SK-N-SH (cell line): ENCODE data around the gene PPY. TPM values are rescaled to one million over a fixed set of nuclear protein-coding genes. Genes with fewer than 3 reads are reported as not detected.

Source experiments
- CTCF ChIA-PET: fragments of 300-600, 350-600 bp; formaldehyde crosslinking; extraction: SDS; loops from one replicate; lab custom pipeline; 2021; lab: Yijun Ruan, JAX
- POLR2A ChIA-PET: fragments of 350-600 bp; sonication (Branson Sonifier 250); formaldehyde crosslinking; extraction: SDS; loops from one replicate; lab custom pipeline; 2020; ENCODE audit warnings: antibody characterized with exemption, inconsistent platforms; lab: Yijun Ruan, JAX
- DNase-seq: peaks from one replicate; pipeline ENCODE4 v3.0.0; 2012
- H2AFZ ChIP-seq: fragments of 200-600 bp; sonication (generic); 2 replicates; pipeline ENCODE4 v1.8.1; 2016; ENCODE audit warnings: antibody characterized with exemption, mild to moderate bottlenecking, low read depth
- H3F3A ChIP-seq: fragments of 200-600 bp; sonication (generic); replicated peaks from 2 replicates; pipeline ENCODE3; 2016; ENCODE audit warnings: antibody characterized with exemption, mild to moderate bottlenecking; ENCODE audit not compliant: insufficient read depth
- H3K27ac ChIP-seq, 2 experiments: fragments of 200-500 bp in 1 of 2; fragments of 200-600 bp in 1 of 2; sonication (Bioruptor generic) in 1 of 2; sonication (generic), shearing (Covaris generic) in 1 of 2; 2 replicates each; pipeline versions ENCODE4 v1.5.1 to v1.6.1; 2014 to 2016; ENCODE audit warnings: low read depth in 2 of 2, inconsistent platforms in 1 of 2, low read length in 1 of 2, mild to moderate bottlenecking in 1 of 2, mixed read lengths in 1 of 2
- H3K27me3 ChIP-seq: fragments of 200-600 bp; sonication (generic), shearing (Covaris generic); 2 replicates; pipeline ENCODE4 v1.6.1; 2016; ENCODE audit warnings: mixed run types; ENCODE audit not compliant: insufficient read depth
- H3K36me3 ChIP-seq, 2 experiments: fragments of 200-500 bp in 1 of 2; fragments of 200-600 bp in 1 of 2; sonication (Bioruptor generic) in 1 of 2; sonication (generic) in 1 of 2; replicated peaks in 1 of 2; 2 replicates each; pipeline versions ENCODE3 to v1.5.1; 2014 to 2016; ENCODE audit warnings: low read length in 1 of 2, mild to moderate bottlenecking in 1 of 2; ENCODE audit not compliant: insufficient read depth in 2 of 2, control insufficient read depth in 1 of 2
- H3K4me1 ChIP-seq, 2 experiments: fragments of 200-500 bp in 1 of 2; fragments of 200-600 bp in 1 of 2; sonication (Bioruptor generic) in 1 of 2; sonication (generic), shearing (Covaris generic) in 1 of 2; 2 replicates each; pipeline versions ENCODE4 v1.5.1 to v1.6.1; 2014 to 2016; ENCODE audit warnings: low read depth in 1 of 2, low read length in 1 of 2, mixed run types in 1 of 2; ENCODE audit not compliant: insufficient read depth in 2 of 2, control insufficient read depth in 1 of 2
- H3K4me2 ChIP-seq: fragments of 200-600 bp; sonication (generic), shearing (Covaris generic); 2 replicates; pipeline ENCODE4 v1.6.1; 2017; ENCODE audit warnings: mixed run types
- H3K4me3 ChIP-seq, 2 experiments: fragments of 200-500 bp in 1 of 2; fragments of 200-600 bp in 1 of 2; sonication (Bioruptor generic) in 1 of 2; sonication (generic), shearing (Covaris generic) in 1 of 2; 2 replicates each; pipeline versions ENCODE4 v1.5.1 to v1.8.1; 2014 to 2016; ENCODE audit warnings: low read depth in 2 of 2, inconsistent platforms in 1 of 2, low read length in 1 of 2, mild to moderate bottlenecking in 1 of 2, mixed read lengths in 1 of 2, moderate library complexity in 1 of 2
- H3K79me2 ChIP-seq: fragments of 200-600 bp; sonication (generic); 2 replicates; pipeline ENCODE4 v1.8.1; 2017; ENCODE audit warnings: mild to moderate bottlenecking; ENCODE audit not compliant: insufficient read depth
- H3K9ac ChIP-seq: fragments of 200-600 bp; sonication (generic); 2 replicates; pipeline ENCODE4 v1.6.1; 2017; ENCODE audit warnings: mixed run types
- H3K9me2 ChIP-seq: fragments of 200-600 bp; sonication (generic); 2 replicates; pipeline ENCODE4 v1.6.1; 2017; ENCODE audit warnings: mixed run types
- H3K9me3 ChIP-seq: fragments of 200-600 bp; sonication (generic); 2 replicates; pipeline ENCODE4 v1.6.1; 2017; ENCODE audit warnings: mixed run types, mild to moderate bottlenecking, moderate library complexity
- H4K20me1 ChIP-seq: fragments of 200-600 bp; sonication (generic); 2 replicates; pipeline ENCODE4 v1.6.1; 2017; ENCODE audit warnings: mild to moderate bottlenecking, mixed run types; ENCODE audit not compliant: insufficient read depth
- CHD2 ChIP-seq: fragments of 150-350 bp; IDR thresholded peaks from 2 replicates; pipeline ENCODE4 v1.6.1; 2018; ENCODE audit warnings: low read length; ENCODE audit not compliant: partially characterized antibody
- CTCF ChIP-seq: fragments of 200-600 bp; sonication (generic); IDR thresholded peaks from 2 replicates; pipeline ENCODE4 v1.6.1; 2017; ENCODE audit warnings: antibody characterized with exemption, mild to moderate bottlenecking, moderate library complexity
- ELF1 ChIP-seq: IDR thresholded peaks from 2 replicates; pipeline ENCODE4 v1.4.0; 2012
- EZH2phosphoT487 ChIP-seq: fragments of 200-600 bp; sonication (generic); IDR thresholded peaks from 2 replicates; pipeline ENCODE4 v1.6.1; 2017; ENCODE audit warnings: low read depth, mixed run types, mild to moderate bottlenecking, antibody characterized with exemption, moderate library complexity, borderline replicate concordance
- FOXJ3 ChIP-seq: sonication (generic); formaldehyde crosslinking; IDR thresholded peaks from 2 replicates; pipeline ENCODE4 v1.5.1; 2020; ENCODE audit warnings: mild to moderate bottlenecking, missing genetic modification reagents
- FOXM1 ChIP-seq: IDR thresholded peaks from 2 replicates; pipeline ENCODE4 v1.4.0; 2012; ENCODE audit warnings: low read depth, mild to moderate bottlenecking
- MEF2A ChIP-seq: IDR thresholded peaks from 2 replicates; pipeline ENCODE4 v1.4.0; 2012; ENCODE audit warnings: low read depth, borderline replicate concordance
- NRF1 ChIP-seq: IDR thresholded peaks from 2 replicates; pipeline ENCODE4 v1.6.1; 2012; ENCODE audit warnings: low read depth, mild to moderate bottlenecking, low read length
- RFX5 ChIP-seq: IDR thresholded peaks from 2 replicates; pipeline ENCODE4 v1.6.1; 2012; ENCODE audit warnings: mild to moderate bottlenecking, improper control_type of control experiment, low read length
- SIN3A ChIP-seq: IDR thresholded peaks from 2 replicates; pipeline ENCODE4 v1.6.1; 2012; ENCODE audit warnings: low read depth, mild to moderate bottlenecking, low read length, moderate library complexity, borderline replicate concordance
- TAF1 ChIP-seq: IDR thresholded peaks from 2 replicates; pipeline ENCODE4 v1.6.1; 2012; ENCODE audit warnings: low read depth, mild to moderate bottlenecking, low read length, moderate library complexity, borderline replicate concordance
- YY1 ChIP-seq: IDR thresholded peaks from 2 replicates; pipeline ENCODE4 v1.4.0; 2012; ENCODE audit warnings: low read depth, mild to moderate bottlenecking
- ZBTB33 ChIP-seq: IDR thresholded peaks from 2 replicates; pipeline ENCODE4 v1.4.0; 2012; ENCODE audit warnings: low read depth, borderline replicate concordance
- WGBS: methylation state at CpG from one replicate; pipeline ENCODE4 v1.1.6; 2017; ENCODE audit warnings: low lambda C conversion rate; 5-methylcytosine and 5-hydroxymethylcytosine counted together
- polyA plus RNA-seq, 3 experiments: library from polyadenylated mRNA; depleted of rRNA; stranded (reverse); fragments of >200 nt; gene quantifications; 2 replicates each; pipeline ENCODE4 v1.2.3, GENCODE V29; 2012

The PPY gene
- polyA plus RNA-seq, 1 of the 3 experiments (the other 2 are of a cell fraction), result not detected

- Histone ChIP-seq H3K4me1 (peaks cover 0 to 7% of the 10 kb centered on the region in 2 experiments; a peak in 1 of 4 replicates), H3K9me2 (no peaks in the 10 kb centered on the region), H3F3A (no peaks in the 10 kb centered on the region), H4K20me1 (no peaks in the 10 kb centered on the region), H2AFZ (no peak overlapping the region), H3K27ac (no peak overlapping the region), H3K79me2 (no peaks in the 10 kb centered on the region), H3K4me2 (no peak overlapping the region), H3K4me3 (no peak overlapping the region), H3K9me3 (no peaks in the 10 kb centered on the region), H3K9ac (no peak overlapping the region), H3K27me3 (peaks cover 2% of the 10 kb centered on the region; the same call in 1 of the 2 replicates), H3K36me3 (no peaks in the 10 kb centered on the region)
- ChIA-PET CTCF (no interaction called here), POLR2A (no interaction called here)
- no peak for DNase-seq
- TF ChIP-seq YY1 (no peak), FOXJ3 (CRISPR knock-in tag) (no peak), MEF2A (no peak), CTCF (no peak), NRF1 (no peak), CHD2 (no peak), ELF1 (no peak), EZH2phosphoT487 (no peak), ZBTB33 (no peak)
- WGBS, result 79% methylated on average over 5 of the region's 8 CpGs
Observed at GRCh38 chr17:43917016-43917347, 25.3 kb downstream of the PPY start.

- no peaks in the 10 kb centered on the region for H3K36me3 ChIP-seq
- H3F3A ChIP-seq, result no peaks in the 10 kb centered on the region
- no peaks in the 10 kb centered on the region for H3K9me3 ChIP-seq
- DNase-seq, result no peak
- H3K27ac ChIP-seq, result no peak overlapping the region
- no peak overlapping the region for H3K9ac ChIP-seq
- H3K79me2 ChIP-seq, result no peaks in the 10 kb centered on the region
- no peak overlapping the region for H2AFZ ChIP-seq
- no peak overlapping the region for H3K4me2 ChIP-seq
- peaks cover 7% of the 10 kb centered on the region; the same call in 1 of the 2 replicates for H3K27me3 ChIP-seq
- CTCF ChIA-PET, result no interaction called here
- H4K20me1 ChIP-seq, result no peaks in the 10 kb centered on the region
- 66% methylated on average over 4 of the region's 4 CpGs for WGBS
- TF ChIP-seq TAF1 (no peak), EZH2phosphoT487 (no peak), FOXM1 (no peak), NRF1 (no peak), SIN3A (no peak), RFX5 (no peak)
- TF ChIP-seq, all 33 proteins: peak for 0
- Histone ChIP-seq H3K4me1 (peaks cover 0 to 7% of the 10 kb centered on the region in 2 experiments; a peak in 1 of 4 replicates), H3K4me3 (no peak overlapping the region), H3K9me2 (no peaks in the 10 kb centered on the region)
- POLR2A ChIA-PET, result no interaction called here
Observed at GRCh38 chr17:43916385-43916784, 25.9 kb downstream of the PPY start.
